NCI-H510A treated with DMSO at 0.1 percent for 48 hours (cell line): ENCODE results near the gene GOLGA3.

Experiments
- DNase-seq: peaks from one replicate; lab custom pipeline; 2025; lab: John Stamatoyannopoulos, UW

GOLGA3 gene

DNA sequence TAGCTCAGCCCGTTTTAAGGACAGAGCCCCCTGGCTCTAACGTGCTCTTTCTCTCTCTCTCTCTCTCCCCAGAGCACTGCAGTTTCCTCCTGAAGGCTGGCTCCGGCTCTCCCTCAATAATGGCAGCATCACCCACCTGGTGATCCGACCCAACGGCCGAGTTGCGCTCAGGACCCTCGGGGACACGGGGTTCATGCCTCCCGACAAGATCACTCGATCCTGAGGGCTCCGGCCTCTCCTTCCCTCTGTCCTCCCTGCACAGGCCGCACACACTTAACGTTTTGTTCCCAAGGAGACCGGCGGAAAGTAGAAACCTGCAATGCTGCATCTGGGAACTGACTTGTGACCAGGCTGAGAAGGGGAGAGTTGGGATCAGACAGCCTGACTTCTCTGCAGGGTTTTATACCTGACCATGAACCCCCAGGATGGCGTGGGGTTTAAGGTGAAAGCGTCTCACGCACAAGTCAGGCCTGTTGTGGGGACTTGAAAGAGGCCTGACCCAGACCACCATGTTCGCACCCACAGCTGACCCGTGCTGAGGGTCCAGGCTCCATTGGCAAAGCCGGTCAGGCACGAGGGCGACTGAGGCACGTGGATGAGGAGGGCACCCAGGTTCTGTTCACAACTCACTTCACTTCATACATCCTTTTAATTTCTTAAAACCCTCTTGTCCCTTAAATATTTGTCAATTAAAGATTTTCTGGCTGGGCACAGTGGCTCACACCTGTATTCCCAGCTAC is 107.9 kb downstream of the GOLGA3 start:
- no peak for DNase-seq

DNA sequence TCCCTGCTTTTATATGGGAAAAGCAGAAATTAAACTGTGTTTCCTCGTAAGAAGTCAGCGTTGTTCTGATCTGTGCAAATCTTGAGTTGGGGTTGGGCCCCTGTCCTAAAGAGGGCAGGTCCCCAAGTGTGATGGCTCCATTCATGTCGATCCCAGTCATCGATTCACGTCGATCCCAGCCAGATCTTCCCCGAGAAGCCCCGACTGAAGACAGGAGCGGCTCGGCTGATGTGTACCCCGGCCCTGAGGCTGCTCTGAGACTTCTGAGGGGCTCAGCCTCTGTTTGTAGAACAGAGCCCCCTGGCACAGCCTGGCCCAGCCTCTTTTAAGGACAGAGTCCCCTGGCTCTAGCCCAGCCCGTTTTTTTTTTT is 108.7 kb downstream of the GOLGA3 start:
- no peak for DNase-seq

- DNase-seq: no peak
Observed at GRCh38 chr12:132719141-132719953, 109.3 kb downstream of the GOLGA3 start.
